ENCODE data around the gene SCD5.
"Not testable (repeated sequence)": the region's sequence is repeated elsewhere in the genome, so short reads cannot be mapped to it uniquely, and the experiment has no call there.

The SCD5 gene

DNA sequence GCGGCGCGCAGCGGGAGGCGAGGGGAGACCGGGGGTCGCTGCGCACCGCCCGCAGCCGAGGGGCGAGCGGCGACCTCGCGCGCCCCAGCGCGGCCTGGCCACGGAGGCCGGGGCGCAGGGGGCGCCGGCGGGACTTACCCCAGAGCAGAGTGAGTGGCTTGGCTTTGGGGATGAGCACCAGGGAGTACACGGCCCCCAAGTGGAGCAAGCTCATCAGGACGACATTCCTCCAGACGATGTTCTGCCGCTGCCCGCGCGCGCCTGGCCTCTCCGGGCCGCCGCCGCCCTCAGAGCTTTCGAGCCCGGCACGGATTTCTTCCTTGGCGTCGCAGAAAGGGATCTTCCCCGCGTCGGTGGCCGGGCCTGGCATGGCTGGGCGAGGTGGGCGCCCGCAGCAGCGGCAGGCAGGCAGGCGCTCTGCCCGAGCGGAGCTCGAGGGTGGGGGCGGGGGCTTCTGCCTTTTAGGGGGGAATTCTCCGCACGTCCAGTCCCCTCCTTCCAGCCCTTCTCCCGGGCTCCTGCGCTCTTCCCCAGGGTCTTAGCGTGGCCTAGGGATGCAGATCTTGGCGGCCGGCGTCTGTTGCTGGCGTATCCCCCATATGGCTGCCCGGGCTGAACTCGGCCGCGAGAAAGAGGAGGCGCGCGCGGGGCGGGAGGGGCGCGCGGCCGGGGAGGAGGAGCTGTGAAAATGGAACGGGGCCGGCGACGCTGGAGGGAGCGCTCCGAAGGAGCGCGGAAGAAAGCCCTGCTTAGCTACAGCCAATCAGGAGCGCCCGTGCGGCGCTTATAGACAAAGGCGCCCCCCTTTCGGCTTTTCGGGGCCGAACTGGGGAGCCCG, at the start of gene SCD5:
Gene SCD5, minus strand, starts transcription at position 629 of the 838 bp plus-strand sequence. Its CDS starts 259 bp downstream, at position 370.
- Histone ChIP-seq H3K9ac (peak within 1 kb of the TSS; percentile 78), H3K27ac (peak within 1 kb of the TSS; percentile 65; the same call in 1 of the 2 replicates), H3K4me2 (peak within 1 kb of the TSS; percentile 83), H3K36me3 (peaks cover 15% of the 10 kb centered on the region), H3K4me3 (peak within 1 kb of the TSS; percentile 87), H3K9me3 (no peaks in the 10 kb centered on the region), H3K4me1 (peaks cover 33% of the 10 kb centered on the region), H3K27me3 (peaks cover 5% of the 10 kb centered on the region), H4K20me1 (peaks cover 17% of the 10 kb centered on the region)
- no peak for TF ChIP-seq Cebpa-rat (IDR thresholded peaks at IDR 0.05)

- peaks cover 95% of the 10 kb centered on the region for H3K36me3 ChIP-seq
- no peak for TF ChIP-seq Cebpa-rat (IDR thresholded peaks at IDR 0.05)
- no peaks in the 10 kb centered on the region for H3K9me3 ChIP-seq
- H3K4me3 ChIP-seq: no peak overlapping the region
- no peak overlapping the region for H3K9ac ChIP-seq
- H3K4me1 ChIP-seq: no peaks in the 10 kb centered on the region
- peaks cover 4% of the 10 kb centered on the region; the same call in 1 of the 2 replicates for H4K20me1 ChIP-seq
- no peak overlapping the region for H3K27ac ChIP-seq
- H3K27me3 ChIP-seq: no peaks in the 10 kb centered on the region
- no peak overlapping the region for H3K4me2 ChIP-seq
These were observed 44.0 kb upstream of the SCD5 start for GRCh38 chr4:82842593-82842992.

- peaks cover 89% of the 10 kb centered on the region for H3K36me3 ChIP-seq
- H3K4me3 ChIP-seq: no peak overlapping the region
- H3K27ac ChIP-seq: no peak overlapping the region
- no peak overlapping the region for H3K4me2 ChIP-seq
- H3K4me1 ChIP-seq: no peaks in the 10 kb centered on the region
- no peaks in the 10 kb centered on the region for H3K9me3 ChIP-seq
- peaks cover 4% of the 10 kb centered on the region; the same call in 1 of the 2 replicates for H4K20me1 ChIP-seq
- TF ChIP-seq Cebpa-rat (IDR thresholded peaks at IDR 0.05): no peak
- no peaks in the 10 kb centered on the region for H3K27me3 ChIP-seq
- no peak overlapping the region for H3K9ac ChIP-seq
These were observed 41.0 kb upstream of the SCD5 start for GRCh38 chr4:82839624-82840023.

DNA sequence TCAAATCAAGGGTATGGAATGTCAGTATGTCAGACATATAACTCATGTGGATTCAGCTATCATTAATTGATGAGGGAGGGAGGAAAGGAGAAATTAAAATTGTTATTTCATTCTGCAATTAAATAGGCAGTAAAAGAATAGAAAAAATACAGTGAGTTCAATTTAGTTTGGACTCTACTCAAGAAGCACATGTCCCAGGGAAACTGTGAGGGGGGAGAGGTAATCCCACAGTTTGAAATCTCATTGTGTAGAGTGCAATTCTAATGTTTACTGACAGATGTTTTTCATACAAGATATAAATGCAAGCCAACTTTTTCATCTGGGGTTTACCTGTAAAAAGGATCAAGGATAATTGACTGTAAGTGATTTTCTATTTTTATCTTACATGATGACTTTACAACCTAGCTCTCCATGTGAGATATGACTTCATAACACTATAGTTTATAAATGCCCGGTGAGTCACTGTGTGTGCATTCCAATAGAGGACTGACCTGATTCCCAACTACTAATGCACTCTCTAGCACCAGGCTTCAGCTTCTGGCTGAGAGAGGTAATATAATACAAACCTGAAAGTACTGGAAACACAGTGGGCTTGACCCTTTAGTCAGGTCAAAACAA, 35.2 kb upstream of the SCD5 start:
- H3K36me3 ChIP-seq: peaks cover 69% of the 10 kb centered on the region
- H3K4me1 ChIP-seq: no peaks in the 10 kb centered on the region
- no peaks in the 10 kb centered on the region; the same call in 1 of the 2 replicates for H4K20me1 ChIP-seq
- no peak overlapping the region for H3K27ac ChIP-seq
- no peak overlapping the region for H3K9ac ChIP-seq
- H3K9me3 ChIP-seq: peaks cover 10% of the 10 kb centered on the region; the same call in 1 of the 2 replicates
- no peak overlapping the region for H3K4me2 ChIP-seq
- H3K27me3 ChIP-seq: no peaks in the 10 kb centered on the region
- no peak overlapping the region for H3K4me3 ChIP-seq
- TF ChIP-seq Cebpa-rat (IDR thresholded peaks at IDR 0.05): no peak

- H3K4me2 ChIP-seq, H3K4me1 ChIP-seq, H3K9ac ChIP-seq, H3K27ac ChIP-seq, H3K9me3 ChIP-seq, H3K27me3 ChIP-seq, H4K20me1 ChIP-seq, H3K4me3 ChIP-seq: not testable (repeated sequence)
- peaks cover 69% of the 10 kb centered on the region for H3K36me3 ChIP-seq
These were observed 34.5 kb upstream of the SCD5 start for GRCh38 chr4:82833060-82833459.

- H3K4me2 ChIP-seq: no peak overlapping the region
- no peaks in the 10 kb centered on the region for H3K9me3 ChIP-seq
- no peaks in the 10 kb centered on the region for H3K27me3 ChIP-seq
- H3K4me1 ChIP-seq: no peaks in the 10 kb centered on the region
- peaks cover 92% of the 10 kb centered on the region for H3K36me3 ChIP-seq
- H3K27ac ChIP-seq: no peak overlapping the region
- no peak for TF ChIP-seq Cebpa-rat (IDR thresholded peaks at IDR 0.05)
- H3K4me3 ChIP-seq: no peak overlapping the region
- no peak overlapping the region for H3K9ac ChIP-seq
- no peaks in the 10 kb centered on the region for H4K20me1 ChIP-seq
These were observed 26.8 kb upstream of the SCD5 start for GRCh38 chr4:82825425-82825824.

GRCh38 chr4:82823062-82823461, 24.5 kb upstream of the SCD5 start:
- Histone ChIP-seq H3K9me3 (no peaks in the 10 kb centered on the region), H3K27me3 (no peaks in the 10 kb centered on the region), H3K36me3 (peaks cover 100% of the 10 kb centered on the region), H4K20me1 (no peaks in the 10 kb centered on the region), H3K4me2 (no peak overlapping the region), H3K27ac (no peak overlapping the region), H3K9ac (no peak overlapping the region), H3K4me3 (no peak overlapping the region), H3K4me1 (no peaks in the 10 kb centered on the region)
- no peak for TF ChIP-seq Cebpa-rat (IDR thresholded peaks at IDR 0.05)

GRCh38 chr4:82820689-82821088, 22.1 kb upstream of the SCD5 start:
- Histone ChIP-seq H3K9ac (no peak overlapping the region), H3K4me2 (no peak overlapping the region), H3K27me3 (no peaks in the 10 kb centered on the region), H3K4me1 (no peaks in the 10 kb centered on the region), H3K9me3 (no peaks in the 10 kb centered on the region), H4K20me1 (no peaks in the 10 kb centered on the region), H3K4me3 (no peak overlapping the region), H3K36me3 (peaks cover 98% of the 10 kb centered on the region), H3K27ac (no peak overlapping the region)
- TF ChIP-seq Cebpa-rat (IDR thresholded peaks at IDR 0.05): no peak

- Histone ChIP-seq H3K4me2 (no peak overlapping the region), H3K27ac (no peak overlapping the region), H3K4me3 (no peak overlapping the region), H3K9ac (no peak overlapping the region), H3K36me3 (peaks cover 81% of the 10 kb centered on the region), H3K27me3 (no peaks in the 10 kb centered on the region), H3K4me1 (no peaks in the 10 kb centered on the region), H4K20me1 (no peaks in the 10 kb centered on the region), H3K9me3 (no peaks in the 10 kb centered on the region)
- TF ChIP-seq Cebpa-rat (IDR thresholded peaks at IDR 0.05): no peak
These were observed 20.4 kb upstream of the SCD5 start for GRCh38 chr4:82818664-82819662.

GRCh38 chr4:82816874-82817273, 18.3 kb upstream of the SCD5 start:
- H3K9ac ChIP-seq, H4K20me1 ChIP-seq, H3K27ac ChIP-seq, H3K4me2 ChIP-seq, H3K4me3 ChIP-seq, H3K9me3 ChIP-seq, H3K27me3 ChIP-seq: not testable (repeated sequence)
- peaks cover 12% of the 10 kb centered on the region for H3K4me1 ChIP-seq
- peaks cover 60% of the 10 kb centered on the region for H3K36me3 ChIP-seq
